ENCODE data around the gene HTRA2.

HTRA2 gene

DNA sequence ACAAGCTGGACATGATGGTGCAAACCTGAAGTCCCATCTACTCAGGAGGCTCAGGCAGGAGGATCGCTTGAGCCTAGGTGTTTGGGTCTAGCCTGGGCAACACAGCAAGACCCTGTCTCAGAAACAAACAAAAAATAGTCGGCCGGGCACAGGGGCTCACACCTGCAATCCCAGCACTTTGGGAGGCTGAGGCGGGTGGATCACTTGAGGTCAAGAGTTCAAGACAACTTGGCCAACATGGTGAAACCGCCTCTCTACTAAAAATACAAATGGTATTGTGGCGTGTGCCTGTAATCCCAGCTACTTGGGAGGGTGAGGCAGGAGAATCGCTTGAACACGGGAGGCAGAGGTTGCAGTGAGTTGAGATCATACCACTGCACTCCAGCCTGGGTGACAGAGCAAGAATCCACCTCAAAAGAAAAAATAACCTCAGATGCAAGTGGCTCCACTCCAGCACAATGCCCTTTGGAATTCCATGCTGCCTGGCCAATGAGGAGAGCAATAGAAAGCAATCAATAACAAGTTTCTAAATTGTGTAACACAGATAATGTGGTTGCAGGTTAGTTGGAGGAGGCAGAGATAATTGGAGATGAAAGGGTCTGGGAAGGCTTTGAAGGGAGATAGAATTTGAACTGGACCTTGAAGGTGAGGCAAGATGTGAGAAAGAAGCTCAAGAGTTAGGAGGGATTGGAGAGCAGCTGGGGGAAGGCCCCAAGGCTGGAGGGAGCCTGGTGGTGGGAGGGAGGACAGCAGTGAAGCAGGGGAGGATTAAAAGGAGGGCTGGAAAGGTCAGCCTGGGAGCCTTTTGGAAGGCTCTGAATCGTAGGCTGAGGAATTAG, 40.9 kb upstream of the HTRA2 start:
- Histone ChIP-seq H2AFZ (ENCODE audit: low read depth, low read length) (no peak overlapping the region), H3K36me3 (ENCODE audit: insufficient read depth, low read length) (peaks cover 79% of the 10 kb centered on the region), H4K20me1 (ENCODE audit: insufficient read depth, low read length) (no peaks in the 10 kb centered on the region), H3K9ac (ENCODE audit: low read depth, low read length) (no peak overlapping the region), H3K27me3 (ENCODE audit: insufficient read depth, low read length, poor library complexity) (no peaks in the 10 kb centered on the region), H3K79me2 (ENCODE audit: insufficient read depth, low read length) (peaks cover 25% of the 10 kb centered on the region), H3K4me2 (ENCODE audit: insufficient read depth, low read length) (no peak overlapping the region), H3K27ac (ENCODE audit: low read length) (no peak overlapping the region), H3K4me3 (ENCODE audit: low read depth in 1 of 2, low read length in 2 of 2) (no peak overlapping the region), H3K4me1 (ENCODE audit: insufficient read depth, low read length) (peaks cover 12% of the 10 kb centered on the region), H3K9me3 (ENCODE audit: insufficient read depth, low read length, severe bottlenecking) (no peaks in the 10 kb centered on the region)
- DNase-seq (no peak), ATAC-seq (ENCODE audit: insufficient read depth, low read depth) (no peak; the same call in 2 of the 3 replicates)
- TF ChIP-seq EZH2 (IDR thresholded peaks at IDR 0.05; ENCODE audit: borderline replicate concordance, low read depth, low read length, severe bottlenecking), result no peak
- TF ChIP-seq, protein P1, sequence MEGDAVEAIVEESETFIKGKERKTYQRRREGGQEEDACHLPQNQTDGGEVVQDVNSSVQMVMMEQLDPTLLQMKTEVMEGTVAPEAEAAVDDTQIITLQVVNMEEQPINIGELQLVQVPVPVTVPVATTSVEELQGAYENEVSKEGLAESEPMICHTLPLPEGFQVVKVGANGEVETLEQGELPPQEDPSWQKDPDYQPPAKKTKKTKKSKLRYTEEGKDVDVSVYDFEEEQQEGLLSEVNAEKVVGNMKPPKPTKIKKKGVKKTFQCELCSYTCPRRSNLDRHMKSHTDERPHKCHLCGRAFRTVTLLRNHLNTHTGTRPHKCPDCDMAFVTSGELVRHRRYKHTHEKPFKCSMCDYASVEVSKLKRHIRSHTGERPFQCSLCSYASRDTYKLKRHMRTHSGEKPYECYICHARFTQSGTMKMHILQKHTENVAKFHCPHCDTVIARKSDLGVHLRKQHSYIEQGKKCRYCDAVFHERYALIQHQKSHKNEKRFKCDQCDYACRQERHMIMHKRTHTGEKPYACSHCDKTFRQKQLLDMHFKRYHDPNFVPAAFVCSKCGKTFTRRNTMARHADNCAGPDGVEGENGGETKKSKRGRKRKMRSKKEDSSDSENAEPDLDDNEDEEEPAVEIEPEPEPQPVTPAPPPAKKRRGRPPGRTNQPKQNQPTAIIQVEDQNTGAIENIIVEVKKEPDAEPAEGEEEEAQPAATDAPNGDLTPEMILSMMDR (IDR thresholded peaks at IDR 0.05; ENCODE audit: borderline replicate concordance, extremely low read depth, low read length, poor library complexity, severe bottlenecking), result no peak

DNA sequence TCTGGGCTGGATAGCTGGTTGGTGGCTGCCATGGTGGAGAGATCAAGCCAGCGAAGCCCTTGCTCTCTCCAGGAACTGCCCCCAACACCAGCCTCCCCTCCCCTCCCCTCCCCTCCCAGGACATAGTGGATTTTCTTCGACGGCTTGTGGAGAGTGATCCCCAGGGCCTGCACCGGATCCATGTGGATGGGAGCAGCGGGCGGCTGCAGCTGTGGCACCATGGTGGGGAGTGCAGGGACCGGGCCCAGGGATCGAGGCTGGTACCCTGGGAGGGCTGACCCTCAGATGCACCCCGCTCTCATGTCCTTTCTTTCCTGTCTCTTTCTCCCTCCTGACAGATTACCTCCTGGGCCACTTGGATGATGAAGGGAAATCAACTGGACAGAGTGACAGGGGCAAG, 39.8 kb upstream of the HTRA2 start:
- TF ChIP-seq EZH2 (IDR thresholded peaks at IDR 0.05; ENCODE audit: borderline replicate concordance, low read depth, low read length, severe bottlenecking), result no peak
- TF ChIP-seq, protein P1 (IDR thresholded peaks at IDR 0.05; ENCODE audit: borderline replicate concordance, extremely low read depth, low read length, poor library complexity, severe bottlenecking), result no peak
- H4K20me1 ChIP-seq (ENCODE audit: insufficient read depth, low read length), result no peaks in the 10 kb centered on the region
- peaks cover 84% of the 10 kb centered on the region for H3K36me3 ChIP-seq (ENCODE audit: insufficient read depth, low read length)

DNA sequence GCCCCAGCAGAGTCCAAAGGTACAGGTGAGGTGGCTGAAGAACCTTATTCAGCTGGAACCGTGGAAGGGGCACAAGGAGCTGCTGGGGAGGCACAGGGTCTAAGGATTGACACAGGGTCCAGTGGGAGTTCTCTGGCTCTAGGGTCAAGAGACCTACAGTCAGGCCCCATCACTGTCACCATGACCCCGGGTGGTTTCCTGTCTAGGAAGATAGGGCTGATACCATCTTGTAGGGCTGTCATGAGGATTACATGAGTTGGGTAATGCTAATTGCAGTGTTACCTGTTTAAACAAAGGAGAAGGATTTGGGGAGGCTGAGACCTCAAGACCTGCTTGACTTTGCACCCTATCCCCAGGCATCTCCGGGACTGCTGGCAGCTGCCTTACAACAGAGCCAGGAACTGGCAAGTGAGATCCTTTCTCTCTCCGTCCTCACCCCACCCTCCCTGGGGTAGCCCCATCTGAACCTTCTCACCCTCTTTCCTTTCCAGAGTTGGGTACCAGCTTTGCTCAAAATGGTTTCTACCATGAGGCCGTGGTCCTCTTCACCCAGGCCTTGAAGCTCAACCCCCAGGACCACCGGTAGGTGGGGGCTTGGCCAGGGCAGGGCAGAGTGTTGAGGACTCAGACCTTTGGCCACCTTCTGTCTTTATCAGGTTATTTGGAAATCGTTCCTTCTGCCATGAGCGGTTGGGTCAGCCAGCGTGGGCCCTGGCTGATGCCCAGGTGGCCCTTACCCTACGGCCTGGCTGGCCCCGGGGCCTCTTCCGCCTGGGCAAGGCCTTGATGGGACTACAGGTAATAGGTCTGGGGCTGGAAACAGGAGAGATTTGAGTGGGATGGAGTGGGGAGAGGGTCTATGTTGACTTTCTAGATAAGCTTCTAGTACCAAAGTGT, 37.8 kb upstream of the HTRA2 start:
- Histone ChIP-seq H4K20me1 (ENCODE audit: insufficient read depth, low read length) (no peaks in the 10 kb centered on the region), H3K9ac (ENCODE audit: low read depth, low read length) (no peak overlapping the region), H3K4me2 (ENCODE audit: insufficient read depth, low read length) (no peak overlapping the region), H3K36me3 (ENCODE audit: insufficient read depth, low read length) (peaks cover 67% of the 10 kb centered on the region), H3K4me3 (ENCODE audit: low read depth in 1 of 2, low read length in 2 of 2) (no peak overlapping the region), H3K9me3 (ENCODE audit: insufficient read depth, low read length, severe bottlenecking) (no peaks in the 10 kb centered on the region), H3K4me1 (ENCODE audit: insufficient read depth, low read length) (peaks cover 4% of the 10 kb centered on the region), H3K27ac (ENCODE audit: low read length) (no peak overlapping the region), H2AFZ (ENCODE audit: low read depth, low read length) (no peak overlapping the region), H3K79me2 (ENCODE audit: insufficient read depth, low read length) (peaks cover 4% of the 10 kb centered on the region), H3K27me3 (ENCODE audit: insufficient read depth, low read length, poor library complexity) (no peaks in the 10 kb centered on the region)
- no peak for ATAC-seq (ENCODE audit: insufficient read depth, low read depth)
- DNase-seq, result no peak
- TF ChIP-seq EZH2 (IDR thresholded peaks at IDR 0.05; ENCODE audit: borderline replicate concordance, low read depth, low read length, severe bottlenecking), result no peak
- TF ChIP-seq, protein P1 (IDR thresholded peaks at IDR 0.05; ENCODE audit: borderline replicate concordance, extremely low read depth, low read length, poor library complexity, severe bottlenecking), result no peak

More for the DNA sequence above, 39.8 kb upstream of the HTRA2 start:
- H3K4me1 ChIP-seq (ENCODE audit: insufficient read depth, low read length), result peaks cover 2% of the 10 kb centered on the region; the same call in 1 of the 2 replicates
- H3K9me3 ChIP-seq (ENCODE audit: insufficient read depth, low read length, severe bottlenecking), result no peaks in the 10 kb centered on the region
- no peak overlapping the region for H3K9ac ChIP-seq (ENCODE audit: low read depth, low read length)
- ATAC-seq (ENCODE audit: insufficient read depth, low read depth) (no peak), DNase-seq (no peak)
- H2AFZ ChIP-seq (ENCODE audit: low read depth, low read length), result no peak overlapping the region
- no peak overlapping the region for H3K4me2 ChIP-seq (ENCODE audit: insufficient read depth, low read length)
- no peak overlapping the region for H3K27ac ChIP-seq (ENCODE audit: low read length)
- no peaks in the 10 kb centered on the region for H3K27me3 ChIP-seq (ENCODE audit: insufficient read depth, low read length, poor library complexity)
- H3K79me2 ChIP-seq (ENCODE audit: insufficient read depth, low read length), result peaks cover 18% of the 10 kb centered on the region
- H3K4me3 ChIP-seq (ENCODE audit: low read depth in 1 of 2, low read length in 2 of 2), result no peak overlapping the region

Measured in DND-41 (cell line).